ENCODE measurements around the gene EIF2S1. TPM values are rescaled to one million over a fixed set of nuclear protein-coding genes. Genes with fewer than 3 reads are reported as not detected.

EIF2S1 gene
- total RNA-seq, 1 experiment from 2014 or later = 165 TPM

- peak overlapping the region; percentile 95 for H3K4me2 ChIP-seq (ENCODE audit: insufficient read depth, insufficient read length, low read length)
- no peaks in the 10 kb centered on the region for H3K79me1 ChIP-seq (ENCODE audit: insufficient read depth, low read depth, low read length, poor library complexity, severe bottlenecking)
- Mint-ChIP-seq H3K4me3 (peak overlapping the region; percentile 99), H3K36me3 (ENCODE audit: insufficient read depth in 1 of 3, low read depth in 3 of 3) (peaks cover 0 to 11% (median 0%) of the 10 kb centered on the region in 3 experiments; a peak in 3 of 7 replicates), H3K27me3 (ENCODE audit: low read depth) (no peaks in the 10 kb centered on the region), H3K9me3 (no peaks in the 10 kb centered on the region), H3K4me1 (peaks cover 21 to 22% of the 10 kb centered on the region in 2 experiments), H3K27ac (peak overlapping the region; percentile 90 to 99 (median 91))
- H3K27ac ChIP-seq (ENCODE audit: insufficient read length, low read depth, low read length) = no peak overlapping the region
- peaks cover 29% of the 10 kb centered on the region; the same call in 1 of the 2 replicates for H3K79me2 ChIP-seq (ENCODE audit: insufficient read depth, low read length)
- DNase-seq = no peak
- H2AFZ ChIP-seq (ENCODE audit: low read length) = no peak overlapping the region
- no peak overlapping the region for H2BK120ac ChIP-seq (ENCODE audit: low read depth, low read length, poor library complexity, severe bottlenecking)
- no peaks in the 10 kb centered on the region for H3K27me3 ChIP-seq (ENCODE audit: insufficient read depth, low read length)
- no peak overlapping the region for H2AK5ac ChIP-seq (ENCODE audit: insufficient read length, low read length)
- H3K14ac ChIP-seq (ENCODE audit: insufficient read depth, low read length) = no peak overlapping the region; the same call in 1 of the 2 replicates
- no peak overlapping the region for H3K18ac ChIP-seq (ENCODE audit: insufficient read length, low read depth, low read length)
- no peak overlapping the region for H2BK15ac ChIP-seq (ENCODE audit: low read depth, low read length)
- no peak overlapping the region for H2BK12ac ChIP-seq (ENCODE audit: insufficient read length, low read depth, low read length)
- H4K5ac ChIP-seq (ENCODE audit: insufficient read length, low read depth, low read length) = no peak overlapping the region
- no peak overlapping the region for H3K23ac ChIP-seq (ENCODE audit: insufficient read length, low read depth, low read length)
- no peak overlapping the region for H3K56ac ChIP-seq (ENCODE audit: insufficient read length, low read depth, low read length)
- H2BK20ac ChIP-seq (ENCODE audit: low read depth, low read length, poor library complexity, severe bottlenecking) = no peak overlapping the region
- H4K91ac ChIP-seq (ENCODE audit: insufficient read length, low read depth, low read length) = no peak overlapping the region
- no CpG with 5 or more reads among the region's 38 CpGs for WGBS (ENCODE audit: extremely low coverage, insufficient read length, low lambda C conversion rate)
- peaks cover 7% of the 10 kb centered on the region; the same call in 1 of the 2 replicates for H3K4me1 ChIP-seq (ENCODE audit: insufficient read depth, low read length)
- H3K9ac ChIP-seq (ENCODE audit: extremely low read depth, insufficient read length, low read length) = peak overlapping the region; percentile 90
- H4K8ac ChIP-seq (replicated peaks; ENCODE audit: insufficient read length, low read depth, low read length) = no peak overlapping the region
- H4K20me1 ChIP-seq (ENCODE audit: control insufficient read depth, insufficient read depth, insufficient read length) = no peaks in the 10 kb centered on the region
- peaks cover 8% of the 10 kb centered on the region for H3K23me2 ChIP-seq (ENCODE audit: insufficient read length, low read depth, low read length, poor library complexity, severe bottlenecking)
- H2BK5ac ChIP-seq (ENCODE audit: insufficient read length, low read length) = no peak overlapping the region
- H3K9me3 ChIP-seq (ENCODE audit: control insufficient read depth, low read depth, low read length) = no peaks in the 10 kb centered on the region
- no peak for TF ChIP-seq CTCF (conservative IDR thresholded peaks at IDR 0.05)
- no peak overlapping the region for H3T11ph ChIP-seq (ENCODE audit: low read length)
- H3K4ac ChIP-seq (ENCODE audit: low read depth, low read length) = no peak overlapping the region
Measured at GRCh38 chr14:67358924-67359774, 979 bp upstream of the EIF2S1 start.
